Measurements from ENCODE around the gene ARL13A. TPM values are rescaled to one million over a fixed set of nuclear protein-coding genes. Genes with fewer than 3 reads are reported as not detected.
"Not testable (repeated sequence)": the region's sequence is repeated elsewhere in the genome, so short reads cannot be mapped to it uniquely, and the experiment has no call there.

The ARL13A gene
- total RNA-seq, 1 donor from 2014 or later, result not detected

- no peak for DNase-seq (ENCODE audit: low read depth, low spot score)
- H3K36me3 Mint-ChIP-seq (ENCODE audit: low read depth), result peaks cover 12% of the 10 kb centered on the region
- no peak overlapping the region for H3K4me3 Mint-ChIP-seq
- no peak overlapping the region for H3K27ac Mint-ChIP-seq (ENCODE audit: unreplicated experiment)
- H3K9me3 Mint-ChIP-seq, result peaks cover 8% of the 10 kb centered on the region
- no peaks in the 10 kb centered on the region for H3K4me1 Mint-ChIP-seq
- H3K27me3 Mint-ChIP-seq (ENCODE audit: low read depth), result no peaks in the 10 kb centered on the region
- no peak for TF ChIP-seq CTCF (conservative IDR thresholded peaks at IDR 0.05)
These were observed 3.9 kb downstream of the ARL13A start for GRCh38 chrX:100973411-100973810.

- no peak for DNase-seq (ENCODE audit: low read depth, low spot score)
- peaks cover 10% of the 10 kb centered on the region for H3K9me3 Mint-ChIP-seq
- H3K4me3 Mint-ChIP-seq, result no peak overlapping the region
- H3K4me1 Mint-ChIP-seq, result no peaks in the 10 kb centered on the region
- H3K36me3 Mint-ChIP-seq (ENCODE audit: low read depth), result peaks cover 12% of the 10 kb centered on the region
- H3K27ac Mint-ChIP-seq (ENCODE audit: unreplicated experiment), result no peak overlapping the region
- no peak for TF ChIP-seq CTCF (conservative IDR thresholded peaks at IDR 0.05)
- H3K27me3 Mint-ChIP-seq (ENCODE audit: low read depth), result no peaks in the 10 kb centered on the region
These were observed 5.7 kb downstream of the ARL13A start for GRCh38 chrX:100975212-100975611.

- Mint-ChIP-seq H3K9me3 (peaks cover 10% of the 10 kb centered on the region), H3K36me3 (ENCODE audit: low read depth) (peaks cover 12% of the 10 kb centered on the region), H3K4me1 (no peaks in the 10 kb centered on the region), H3K4me3 (no peak overlapping the region), H3K27me3 (ENCODE audit: low read depth) (no peaks in the 10 kb centered on the region), H3K27ac (ENCODE audit: unreplicated experiment) (no peak overlapping the region)
- TF ChIP-seq CTCF (conservative IDR thresholded peaks at IDR 0.05), result no peak
- no peak for DNase-seq (ENCODE audit: low read depth, low spot score)
These were observed 6.7 kb downstream of the ARL13A start for GRCh38 chrX:100976211-100976610.

- Mint-ChIP-seq H3K36me3 (ENCODE audit: low read depth) (peaks cover 5% of the 10 kb centered on the region), H3K27me3 (ENCODE audit: low read depth) (no peaks in the 10 kb centered on the region), H3K9me3 (peaks cover 6% of the 10 kb centered on the region), H3K4me3 (no peak overlapping the region), H3K4me1 (no peaks in the 10 kb centered on the region), H3K27ac (ENCODE audit: unreplicated experiment) (no peak overlapping the region)
- no peak for DNase-seq (ENCODE audit: low read depth, low spot score)
- TF ChIP-seq CTCF (conservative IDR thresholded peaks at IDR 0.05), result no peak
These were observed 10.5 kb downstream of the ARL13A start for GRCh38 chrX:100979881-100980607.

DNA sequence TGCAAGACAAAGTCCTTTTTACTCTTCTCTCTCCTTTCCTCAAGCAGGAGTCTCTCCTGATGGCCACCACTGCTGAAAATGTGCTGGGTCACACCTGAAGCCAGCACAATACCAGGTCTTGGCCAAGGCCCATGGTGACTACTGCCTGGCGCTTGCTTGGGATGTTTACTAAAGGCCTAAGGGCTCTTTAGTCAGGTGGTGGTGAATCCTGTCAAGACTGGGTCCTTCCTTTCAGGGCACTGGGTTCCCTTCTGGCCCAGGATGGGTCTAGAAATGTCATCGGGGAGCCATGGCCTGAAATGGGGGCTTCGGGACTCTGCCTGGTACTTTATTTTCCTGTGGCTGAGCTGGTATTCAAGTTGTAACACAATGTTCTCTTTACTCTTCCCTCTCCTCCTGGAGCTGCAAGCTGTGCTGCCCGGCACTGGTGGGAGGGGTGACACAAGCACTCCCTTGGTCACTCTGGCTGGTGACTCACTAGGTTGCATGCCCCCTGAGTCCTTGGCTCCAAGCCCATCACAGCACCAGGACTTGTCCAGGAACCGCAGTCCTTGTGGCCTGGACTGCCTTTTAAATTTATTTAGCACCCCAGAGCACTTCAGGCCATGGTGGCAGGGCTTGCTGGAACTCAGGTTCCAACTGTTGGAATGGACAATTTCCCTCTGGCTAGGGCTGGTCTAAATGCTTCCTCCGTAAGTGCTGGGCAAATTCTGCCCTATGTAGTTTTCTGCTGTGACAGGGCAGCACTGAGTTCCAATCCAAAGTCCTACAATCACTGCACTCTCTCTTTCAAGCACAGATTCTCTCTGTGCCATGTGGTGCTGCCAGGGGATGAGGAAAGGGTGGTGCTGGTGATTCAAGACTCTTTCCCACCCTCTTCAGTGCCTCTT is 11.3 kb downstream of the ARL13A start:
- H3K27me3 Mint-ChIP-seq (ENCODE audit: low read depth), result no peaks in the 10 kb centered on the region
- TF ChIP-seq CTCF (conservative IDR thresholded peaks at IDR 0.05), result no peak
- peaks cover 3% of the 10 kb centered on the region for H3K36me3 Mint-ChIP-seq (ENCODE audit: low read depth)
- H3K4me1 Mint-ChIP-seq, result no peaks in the 10 kb centered on the region
- no peak overlapping the region for H3K27ac Mint-ChIP-seq (ENCODE audit: unreplicated experiment)
- peaks cover 6% of the 10 kb centered on the region for H3K9me3 Mint-ChIP-seq
- no peak overlapping the region for H3K4me3 Mint-ChIP-seq
- DNase-seq (ENCODE audit: low read depth, low spot score), result no peak

DNA sequence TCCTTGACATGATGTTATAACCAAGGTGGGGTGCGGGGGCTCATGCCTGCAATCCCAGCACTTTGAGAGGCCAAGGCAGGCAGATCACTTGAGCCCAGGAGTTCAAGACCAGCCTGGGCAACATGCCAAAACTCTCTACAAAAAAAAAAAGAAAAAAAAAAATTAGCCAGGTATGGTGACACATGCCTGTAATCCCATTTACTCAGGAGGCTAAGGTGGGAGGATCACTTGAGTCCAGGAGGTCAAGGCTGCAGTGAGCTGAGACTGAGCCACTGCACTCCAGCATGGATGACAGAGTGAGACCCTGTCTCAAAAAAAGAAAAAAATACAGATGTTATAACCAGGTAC is 12.0 kb downstream of the ARL13A start:
- H3K27me3 Mint-ChIP-seq (ENCODE audit: low read depth); H3K27ac Mint-ChIP-seq (ENCODE audit: unreplicated experiment); DNase-seq (ENCODE audit: low read depth, low spot score); H3K36me3 Mint-ChIP-seq (ENCODE audit: low read depth); H3K4me1 Mint-ChIP-seq; H3K4me3 Mint-ChIP-seq; H3K9me3 Mint-ChIP-seq: not testable (repeated sequence)

Measured in neural crest cell (in vitro differentiated cells).